GM23338 (cell line): ENCODE results near the gene HCK. TPM values are rescaled to one million over a fixed set of nuclear protein-coding genes. Genes with fewer than 3 reads are reported as not detected.

ENCODE experiments used
- ATAC-seq: fragments of 200-7000 bp; cut with Tn5 transposase; 3 replicates; pipeline ENCODE4 v1.9.1; 2020
- DNase-seq: peaks from one replicate; pipeline ENCODE4 v3.0.0-alpha.2; 2015; ENCODE audit warnings: low spot score
- H2AFZ ChIP-seq: fragments of 200-600 bp; sonication (generic); 2 replicates; pipeline ENCODE4 v1.8.0; 2016; ENCODE audit warnings: antibody characterized with exemption, mild to moderate bottlenecking, moderate library complexity
- H3F3A ChIP-seq: fragments of 200-600 bp; sonication (generic); replicated peaks from 2 replicates; pipeline ENCODE4 v1.8.0; 2017; ENCODE audit warnings: antibody characterized with exemption, mixed run types, low read depth
- H3K27ac ChIP-seq: fragments of 200-600 bp; sonication (generic); 2 replicates; pipeline ENCODE4 v1.6.1; 2016; ENCODE audit warnings: low read depth
- H3K27me3 ChIP-seq: fragments of 200-600 bp; sonication (generic); 2 replicates; pipeline ENCODE4 v1.8.0; 2016; ENCODE audit warnings: mild to moderate bottlenecking, mixed run types, moderate library complexity; ENCODE audit not compliant: insufficient read depth
- H3K36me3 ChIP-seq: fragments of 200-600 bp; sonication (generic); 2 replicates; pipeline ENCODE4 v1.8.0; 2016; ENCODE audit warnings: mild to moderate bottlenecking; ENCODE audit not compliant: insufficient read depth
- H3K4me1 ChIP-seq: fragments of 200-600 bp; sonication (generic); 2 replicates; pipeline ENCODE4 v1.8.0; 2016; ENCODE audit warnings: mild to moderate bottlenecking, moderate library complexity; ENCODE audit not compliant: insufficient read depth
- H3K4me2 ChIP-seq: fragments of 200-600 bp; sonication (generic); 2 replicates; pipeline ENCODE4 v1.7.1; 2017; ENCODE audit warnings: mixed run types
- H3K4me3 ChIP-seq: fragments of 200-600 bp; sonication (generic); 2 replicates; pipeline ENCODE4 v1.6.1; 2016; ENCODE audit warnings: mixed run types
- H3K79me2 ChIP-seq: fragments of 200-600 bp; sonication (generic); replicated peaks from 2 replicates; pipeline ENCODE4 v1.8.0; 2017; ENCODE audit warnings: mild to moderate bottlenecking; ENCODE audit not compliant: insufficient read depth
- H3K9me2 ChIP-seq: fragments of 200-600 bp; sonication (generic); 2 replicates; pipeline ENCODE4 v1.8.0; 2017; ENCODE audit not compliant: insufficient read depth
- H4K20me1 ChIP-seq: fragments of 200-600 bp; sonication (generic); replicated peaks from 2 replicates; pipeline ENCODE4 v1.8.0; 2017; ENCODE audit warnings: mild to moderate bottlenecking; ENCODE audit not compliant: insufficient read depth
- H3K27ac Mint-ChIP-seq: 2 replicates; pipeline ENCODE4 v1.8.0; 2020; ENCODE audit warnings: inconsistent platforms, mild to moderate bottlenecking, moderate library complexity, mixed read lengths
- H3K27me3 Mint-ChIP-seq: 3 replicates; pipeline ENCODE4 v1.8.0; 2022; ENCODE audit warnings: low read depth, mild to moderate bottlenecking, moderate library complexity, mixed read lengths, inconsistent platforms; ENCODE audit not compliant: insufficient read depth, poor library complexity
- H3K36me3 Mint-ChIP-seq: 3 replicates; pipeline ENCODE4 v1.8.0; 2021; ENCODE audit warnings: low read depth, mild to moderate bottlenecking, inconsistent platforms, moderate library complexity, mixed read lengths
- H3K4me1 Mint-ChIP-seq: 3 replicates; pipeline ENCODE4 v1.8.0; 2020; ENCODE audit warnings: mild to moderate bottlenecking, inconsistent platforms, mixed read lengths
- H3K4me3 Mint-ChIP-seq: 3 replicates; pipeline ENCODE4 v1.8.0; 2021; ENCODE audit warnings: moderate library complexity, mild to moderate bottlenecking, inconsistent platforms, mixed read lengths
- H3K9me3 Mint-ChIP-seq: 3 replicates; pipeline ENCODE4 v1.8.0; 2020; ENCODE audit warnings: moderate library complexity, mild to moderate bottlenecking, inconsistent platforms, mixed read lengths
- CTCF ChIP-seq, 2 experiments: fragments of 200-600 bp in 1 of 2; sonication (generic) in 1 of 2; conservative IDR thresholded peaks; 2 replicates each; pipeline versions ENCODE4 v1.5.1 to v1.6.1; 2016 to 2017; ENCODE audit warnings: antibody characterized with exemption in 2 of 2, low read depth in 2 of 2, mild to moderate bottlenecking in 2 of 2, moderate library complexity in 1 of 2
- ETS1 ChIP-seq: IDR thresholded peaks from 2 replicates; pipeline ENCODE4 v1.6.1; 2016; ENCODE audit warnings: antibody characterized with exemption
- EZH2phosphoT487 ChIP-seq: fragments of 200-600 bp; sonication (generic); IDR thresholded peaks from one replicate; pipeline ENCODE4 v1.8.1; 2018; ENCODE audit warnings: antibody characterized with exemption; ENCODE audit not compliant: unreplicated experiment
- JUNB ChIP-seq: IDR thresholded peaks from one replicate; pipeline ENCODE4 v1.6.1; 2016; ENCODE audit warnings: antibody characterized with exemption; ENCODE audit not compliant: unreplicated experiment
- POLR2AphosphoS5 ChIP-seq: IDR thresholded peaks from 2 replicates; pipeline ENCODE4 v1.6.1; 2016; ENCODE audit warnings: antibody characterized with exemption, low read depth
- REST ChIP-seq: IDR thresholded peaks from one replicate; pipeline ENCODE4 v1.6.1; 2018; ENCODE audit warnings: antibody characterized with exemption; ENCODE audit not compliant: unreplicated experiment
- polyA plus RNA-seq: library from polyadenylated mRNA; unstranded; fragments of >200 nt; fragmentation: Nextera tagmentation; extraction: Ambion mirVana; gene quantifications from 2 replicates; pipeline ENCODE4 v1.2.1, GENCODE V29; 2016
- total RNA-seq: library from RNA; depleted of rRNA; stranded (reverse); fragments of >200 nt; shearing (Covaris generic); gene quantifications from 2 replicates; pipeline ENCODE4 v1.2.3, GENCODE V29; 2014

Gene HCK
- total and polyA plus RNA-seq, 2 experiments from 2014 or later = 0.97 TPM; not detected in 1

GRCh38 chr20:32067234-32067821 lies 15.3 kb downstream of the HCK start (continued):
- TF ChIP-seq CTCF (conservative IDR thresholded peaks at IDR 0.05; ENCODE audit: low read depth in 2 of 2) = no peak
- no peak for TF ChIP-seq ETS1
- no peak for TF ChIP-seq REST
- TF ChIP-seq POLR2AphosphoS5 = no peak
- TF ChIP-seq EZH2phosphoT487 = no peak

GRCh38 chr20:32068174-32068573 lies 16.1 kb downstream of the HCK start:
- no peaks in the 10 kb centered on the region; the same call in 1 of the 2 replicates for H3K4me1 ChIP-seq
- no peak overlapping the region for H2AFZ ChIP-seq
- Mint-ChIP-seq H3K4me1 (peaks cover 3% of the 10 kb centered on the region; the same call in 2 of the 3 replicates), H3K27ac (no peak overlapping the region), H3K4me3 (no peak overlapping the region), H3K36me3 (no peaks in the 10 kb centered on the region), H3K27me3 (peaks cover 3% of the 10 kb centered on the region), H3K9me3 (peaks cover 14% of the 10 kb centered on the region; the same call in 2 of the 3 replicates)
- no peak overlapping the region for H3K4me3 ChIP-seq
- DNase-seq = no peak
- no peak overlapping the region for H3K4me2 ChIP-seq
- H3K9me2 ChIP-seq = no peaks in the 10 kb centered on the region; the same call in 1 of the 2 replicates
- no peak for ATAC-seq
- no peaks in the 10 kb centered on the region for H3K79me2 ChIP-seq
- H3K27me3 ChIP-seq = no peaks in the 10 kb centered on the region
- no peaks in the 10 kb centered on the region for H3K36me3 ChIP-seq
- H3F3A ChIP-seq = no peaks in the 10 kb centered on the region
- H3K27ac ChIP-seq = no peak overlapping the region
- TF ChIP-seq POLR2AphosphoS5 (no peak), JUNB (no peak), ETS1 (no peak), EZH2phosphoT487 (no peak)
- no peaks in the 10 kb centered on the region for H4K20me1 ChIP-seq
